Pulmonary artery endothelial cell (primary cell): ENCODE measurements around the gene YTHDC1. TPM values are rescaled to one million over a fixed set of nuclear protein-coding genes. Genes with fewer than 3 reads are reported as not detected.
"Not testable (repeated sequence)": the region's sequence is repeated elsewhere in the genome, so short reads cannot be mapped to it uniquely, and the experiment has no call there.

ENCODE experiments used
- DNase-seq: peaks from one replicate; pipeline ENCODE4 v3.0.0-alpha.2; 2011; ENCODE audit warnings: low read depth, low spot score
- total RNA-seq: library from RNA; depleted of rRNA; stranded (reverse); fragments of >200 nt; gene quantifications from 2 replicates; pipeline ENCODE4 v1.2.3, GENCODE V29; 2014

Gene YTHDC1
- total RNA-seq, result 40.4 and 48.4 TPM in 2 replicates

GRCh38 chr4:68349649-68350360 is at the start of gene YTHDC1:
TSS of gene YTHDC1 (minus strand) at chr4:68350090. CDS start at chr4:68349753, 337 bp downstream.
- peak; percentile 94 for DNase-seq

GRCh38 chr4:68399306-68399705 is 49.4 kb upstream of the YTHDC1 start:
- DNase-seq, result no peak

DNA sequence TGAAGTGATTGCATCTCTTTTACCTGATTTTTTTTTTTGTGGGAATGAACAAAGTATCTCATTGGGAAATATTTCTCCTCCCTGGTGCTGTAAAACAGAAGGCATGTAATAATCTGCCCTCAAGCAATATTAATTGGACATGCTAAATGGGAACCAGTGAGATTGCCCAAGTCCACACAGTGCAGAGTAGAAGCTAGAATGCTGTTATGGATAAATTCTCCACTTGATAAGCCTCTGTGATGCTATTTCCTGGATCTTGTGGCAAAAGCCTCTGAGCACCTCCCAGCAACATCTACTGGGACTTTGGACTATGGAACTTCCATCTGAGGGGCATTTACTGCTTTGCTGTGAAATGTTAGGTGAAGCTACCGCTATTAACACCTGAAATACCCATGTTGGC is 46.9 kb upstream of the YTHDC1 start:
- DNase-seq, result no peak

GRCh38 chr4:68391436-68391835 is 41.5 kb upstream of the YTHDC1 start:
- DNase-seq, result no peak

DNA sequence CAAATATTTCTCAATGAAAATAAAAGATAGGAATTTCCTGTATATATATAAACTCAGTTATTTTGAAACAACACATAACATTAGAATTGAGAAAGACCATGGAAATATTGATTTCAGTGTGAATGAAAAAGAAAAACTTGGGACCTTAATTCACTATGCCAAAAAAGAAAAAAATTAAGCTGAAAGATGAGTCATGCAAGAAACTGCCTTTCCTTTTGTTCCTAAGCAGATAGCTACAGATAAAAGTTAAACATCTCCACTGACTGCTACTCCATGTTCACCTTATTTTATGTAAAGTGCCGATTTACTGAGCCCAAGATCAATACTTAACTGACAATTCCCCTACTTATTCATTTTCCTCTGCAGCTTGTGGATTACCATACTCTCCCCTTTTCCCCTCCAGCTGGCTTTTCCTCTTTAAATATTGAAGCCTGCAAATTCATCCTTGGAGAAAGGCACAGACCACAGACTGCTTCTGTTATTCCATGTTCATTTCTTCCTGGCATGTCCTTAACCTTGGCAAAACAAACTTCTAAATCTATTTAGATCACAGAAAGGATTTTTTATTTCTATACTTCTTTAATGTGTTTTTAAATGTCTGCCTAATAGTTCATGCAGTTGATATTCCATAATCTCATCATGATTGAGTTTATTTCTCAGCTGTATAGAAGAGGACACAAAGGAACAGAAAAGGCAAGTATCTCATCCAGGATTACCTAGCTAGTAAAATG is 40.5 kb upstream of the YTHDC1 start:
- DNase-seq, result no peak

DNA sequence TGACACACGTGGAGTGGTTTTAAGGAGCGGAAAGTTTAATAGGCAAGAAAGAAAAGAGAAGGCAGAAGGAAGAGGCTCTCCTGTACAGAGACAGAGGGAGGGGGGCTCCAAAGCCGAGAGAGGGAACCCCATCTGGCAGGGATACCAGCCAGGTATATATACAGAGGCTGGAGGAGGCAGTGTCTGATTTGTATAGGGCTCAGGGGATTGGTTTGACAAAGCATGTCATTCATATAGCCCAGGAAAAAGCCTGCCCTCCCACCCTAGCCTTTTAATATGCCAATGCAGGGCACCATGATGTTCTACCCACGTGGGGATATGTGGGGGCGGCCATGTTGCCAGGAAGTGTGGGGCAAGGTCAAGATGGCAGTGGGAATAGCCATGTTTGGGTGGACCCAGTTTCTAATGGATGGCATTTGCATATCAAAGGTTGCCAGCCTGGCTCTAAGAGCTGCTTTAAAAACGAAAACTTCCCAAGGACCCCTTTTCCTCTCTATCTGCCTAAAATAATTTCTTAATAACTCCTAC is 39.6 kb upstream of the YTHDC1 start:
- not testable (repeated sequence) for DNase-seq

GRCh38 chr4:68388347-68388865 is 38.5 kb upstream of the YTHDC1 start:
- DNase-seq, result no peak

DNA sequence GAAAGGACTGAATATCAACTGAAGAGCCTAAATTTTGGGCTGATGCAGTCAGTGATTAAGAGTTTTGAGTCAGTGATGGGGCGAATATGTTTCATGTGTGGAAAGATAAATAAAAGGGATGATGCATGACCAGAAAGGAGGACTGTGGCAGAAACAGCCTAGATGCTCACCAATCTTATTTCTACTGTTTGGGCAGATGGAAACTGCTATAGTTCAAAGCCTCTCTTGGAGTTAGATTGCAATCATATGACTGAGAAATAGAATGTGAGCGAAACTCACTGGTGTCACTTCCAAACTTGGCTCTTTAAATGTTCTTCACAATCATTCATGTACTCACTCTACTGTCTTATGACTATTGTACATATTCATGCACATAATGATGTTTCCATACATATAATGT is 35.4 kb upstream of the YTHDC1 start:
- no peak for DNase-seq

DNA sequence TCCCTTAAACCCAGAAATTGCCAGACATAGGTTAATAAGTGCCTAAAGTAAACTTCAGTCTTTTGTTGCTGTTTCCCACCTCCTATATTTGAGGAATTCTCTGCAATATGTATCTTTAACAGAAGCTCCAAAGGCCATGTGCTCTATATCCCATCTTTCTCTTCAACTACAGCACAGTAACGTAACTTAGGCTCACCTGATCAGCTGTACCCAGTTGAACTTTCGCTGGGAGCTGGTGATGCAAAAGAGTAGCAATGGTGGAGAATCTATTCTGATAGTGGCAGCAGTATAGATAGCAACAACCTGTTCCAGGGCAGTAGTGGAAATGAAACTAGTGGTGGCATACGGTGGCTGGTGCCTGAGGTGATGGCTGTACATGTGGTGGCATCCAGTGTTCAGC is 33.2 kb upstream of the YTHDC1 start:
- no peak for DNase-seq

GRCh38 chr4:68378226-68378625 is 28.3 kb upstream of the YTHDC1 start:
- DNase-seq, result no peak

GRCh38 chr4:68375667-68376559 is 26.0 kb upstream of the YTHDC1 start:
- peak; percentile 10 for DNase-seq

- DNase-seq, result peak; percentile 37
Measured at GRCh38 chr4:68373513-68373912, 23.6 kb upstream of the YTHDC1 start.

DNA sequence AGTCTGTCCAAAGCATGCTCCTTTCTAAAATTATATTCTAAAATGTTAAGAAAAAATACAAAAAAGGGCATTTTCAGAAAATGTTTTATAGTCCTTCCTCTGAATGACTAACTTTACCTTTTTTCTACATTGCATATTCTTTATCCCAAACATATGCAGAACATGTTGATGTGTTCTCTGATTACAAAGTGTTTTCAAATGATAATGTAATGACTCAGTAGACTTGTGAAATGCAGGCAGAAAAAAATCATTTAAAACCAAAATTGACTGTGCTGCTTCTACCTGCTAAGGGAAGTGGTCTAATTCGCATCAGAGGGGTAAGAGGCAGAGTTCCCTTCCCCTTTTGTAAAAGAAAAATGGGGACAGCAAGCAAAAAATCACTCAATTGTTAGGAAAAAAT is 22.7 kb upstream of the YTHDC1 start:
- DNase-seq, result no peak

GRCh38 chr4:68369142-68369805 is 19.4 kb upstream of the YTHDC1 start:
- DNase-seq, result no peak

- no peak for DNase-seq
Measured at GRCh38 chr4:68368691-68369131, 18.8 kb upstream of the YTHDC1 start.

- no peak for DNase-seq
Measured at GRCh38 chr4:68367835-68368234, 17.9 kb upstream of the YTHDC1 start.

DNA sequence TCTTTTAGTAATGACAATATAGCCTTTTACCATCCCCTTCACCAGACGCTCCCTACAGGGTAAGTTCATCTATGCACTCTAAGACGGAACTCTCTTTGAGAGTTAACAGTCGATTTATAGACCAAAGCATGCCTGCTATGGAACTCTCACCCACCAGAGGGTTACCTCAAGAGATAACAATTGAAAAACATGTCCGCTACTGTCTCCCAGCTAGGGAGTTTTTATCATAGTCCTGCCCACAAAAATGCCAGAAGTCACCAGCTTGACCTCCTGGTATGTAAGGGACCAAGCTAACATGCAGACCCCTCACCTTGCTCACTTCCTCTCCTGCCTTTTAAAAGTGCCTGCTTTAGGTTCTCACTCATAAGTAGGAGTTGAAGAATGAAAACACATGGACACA is 16.7 kb upstream of the YTHDC1 start:
- no peak for DNase-seq

DNA sequence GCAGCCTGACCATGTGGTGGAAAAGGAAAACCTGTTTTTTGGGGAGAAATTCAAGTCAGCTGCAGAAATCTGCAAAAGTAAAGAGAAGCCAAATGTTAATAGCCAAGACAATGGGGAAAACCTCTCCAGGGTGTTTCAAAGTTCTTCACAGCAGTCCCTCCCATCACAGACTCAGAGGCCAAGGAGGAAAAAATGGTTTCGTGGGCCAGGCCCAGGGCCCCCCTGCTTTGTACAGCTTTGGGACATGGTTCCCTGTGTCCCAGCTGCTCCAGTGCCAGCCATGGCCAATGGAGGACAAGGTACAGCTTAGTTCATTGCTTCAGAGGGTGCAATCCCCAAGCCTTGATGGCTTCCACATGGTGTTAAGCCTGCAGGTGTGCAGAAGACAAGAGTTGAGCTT is 15.2 kb upstream of the YTHDC1 start:
- DNase-seq, result no peak

DNA sequence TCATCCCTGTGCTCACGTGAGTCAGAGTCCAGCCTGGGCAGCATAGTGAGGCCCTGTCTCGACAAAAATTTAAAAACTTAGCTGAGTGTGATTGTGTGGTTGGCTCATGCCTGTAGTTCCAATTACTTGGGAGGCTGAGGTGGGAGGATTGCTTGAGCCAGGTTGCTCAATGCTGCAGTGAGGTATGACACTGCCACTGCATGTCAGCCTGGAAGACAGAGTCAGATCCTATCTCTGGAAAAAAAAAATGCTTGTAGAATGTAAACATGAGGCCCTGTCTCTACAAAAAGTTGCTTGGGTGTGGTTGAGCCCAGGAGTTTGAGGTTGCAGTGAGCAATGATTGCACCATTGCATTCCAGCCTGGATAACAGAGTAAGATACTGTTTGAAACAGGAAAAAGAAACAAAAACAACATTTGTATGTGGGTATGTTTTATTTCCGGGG is 11.3 kb upstream of the YTHDC1 start:
- DNase-seq, result no peak

- no peak for DNase-seq
Measured at GRCh38 chr4:68360231-68360968, 10.5 kb upstream of the YTHDC1 start.
